Stimulated activated CD4-positive, alpha-beta T cell treated with anti-CD3 and anti-CD28 coated beads, Interleukin-2, amount 100 ng/mL, for 4 hours (primary cell): ENCODE results near the gene PCDHB14.
"Not testable (repeated sequence)": the region's sequence is repeated elsewhere in the genome, so short reads cannot be mapped to it uniquely, and the experiment has no call there.

Experiments used
- DNase-seq: peaks from one replicate; pipeline ENCODE4 v3.0.0-alpha.2; 2020; ENCODE audit warnings: low read depth

Gene PCDHB14

DNA sequence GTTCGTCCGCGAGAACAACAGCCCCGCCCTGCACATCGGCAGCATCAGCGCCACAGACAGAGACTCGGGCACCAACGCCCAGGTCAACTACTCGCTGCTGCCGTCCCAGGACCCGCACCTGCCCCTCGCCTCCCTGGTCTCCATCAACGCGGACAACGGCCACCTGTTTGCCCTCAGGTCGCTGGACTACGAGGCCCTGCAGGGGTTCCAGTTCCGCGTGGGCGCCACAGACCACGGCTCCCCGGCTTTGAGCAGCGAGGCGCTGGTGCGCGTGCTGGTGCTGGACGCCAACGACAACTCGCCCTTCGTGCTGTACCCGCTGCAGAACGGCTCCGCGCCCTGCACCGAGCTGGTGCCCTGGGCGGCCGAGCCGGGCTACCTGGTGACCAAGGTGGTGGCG lies 12.9 kb upstream of the PCDHB14 start:
- not testable (repeated sequence) for DNase-seq

DNA sequence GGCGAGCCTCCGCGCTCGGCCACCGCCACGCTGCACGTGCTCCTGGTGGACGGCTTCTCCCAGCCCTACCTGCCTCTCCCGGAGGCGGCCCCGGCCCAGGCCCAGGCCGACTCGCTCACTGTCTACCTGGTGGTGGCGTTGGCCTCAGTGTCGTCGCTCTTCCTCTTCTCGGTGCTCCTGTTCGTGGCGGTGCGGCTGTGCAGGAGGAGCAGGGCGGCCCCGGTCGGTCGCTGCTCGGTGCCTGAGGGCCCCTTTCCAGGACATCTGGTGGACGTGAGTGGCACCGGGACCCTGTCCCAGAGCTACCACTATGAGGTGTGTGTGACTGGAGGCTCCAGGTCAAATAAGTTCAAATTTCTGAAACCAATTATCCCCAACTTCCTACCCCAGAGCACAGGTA lies 12.3 kb upstream of the PCDHB14 start:
- not testable (repeated sequence) for DNase-seq

DNA sequence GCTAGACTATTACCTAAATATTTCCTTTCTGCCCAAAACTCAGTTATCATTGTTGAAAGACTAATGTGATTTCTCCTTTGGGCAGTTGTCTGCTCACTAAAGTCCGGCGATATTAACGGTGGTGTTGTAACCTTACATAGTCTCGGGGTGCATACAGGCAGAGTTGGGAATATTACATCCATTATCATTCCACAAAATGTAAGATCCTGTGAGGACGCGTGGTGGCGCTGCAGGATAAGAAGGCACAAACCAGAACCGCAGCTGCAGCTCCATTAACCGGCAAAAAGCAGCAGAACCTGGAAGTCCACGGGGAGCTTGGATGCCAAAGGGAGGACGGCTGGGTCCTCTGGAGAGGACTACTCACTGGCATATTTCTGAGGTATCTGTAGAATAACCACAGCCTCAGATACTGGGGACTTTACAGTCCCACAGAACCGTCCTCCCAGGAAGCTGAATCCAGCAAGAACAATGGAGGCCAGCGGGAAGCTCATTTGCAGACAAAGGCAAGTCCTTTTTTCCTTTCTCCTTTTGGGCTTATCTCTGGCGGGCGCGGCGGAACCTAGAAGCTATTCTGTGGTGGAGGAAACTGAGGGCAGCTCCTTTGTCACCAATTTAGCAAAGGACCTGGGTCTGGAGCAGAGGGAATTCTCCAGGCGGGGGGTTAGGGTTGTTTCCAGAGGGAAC lies 9.3 kb upstream of the PCDHB14 start, which contains the start of gene PCDHB13:
Gene PCDHB13 (plus strand): TSS at position 264 of the 684 bp plus-strand sequence. CDS start 205 bp downstream, at position 469.
- DNase-seq = not testable (repeated sequence)

DNA sequence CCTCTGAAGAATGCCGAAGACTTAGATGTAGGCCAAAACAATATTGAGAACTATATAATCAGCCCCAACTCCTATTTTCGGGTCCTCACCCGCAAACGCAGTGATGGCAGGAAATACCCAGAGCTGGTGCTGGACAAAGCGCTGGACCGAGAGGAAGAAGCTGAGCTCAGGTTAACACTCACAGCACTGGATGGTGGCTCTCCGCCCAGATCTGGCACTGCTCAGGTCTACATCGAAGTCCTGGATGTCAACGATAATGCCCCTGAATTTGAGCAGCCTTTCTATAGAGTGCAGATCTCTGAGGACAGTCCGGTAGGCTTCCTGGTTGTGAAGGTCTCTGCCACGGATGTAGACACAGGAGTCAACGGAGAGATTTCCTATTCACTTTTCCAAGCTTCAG lies 8.6 kb upstream of the PCDHB14 start:
- DNase-seq = not testable (repeated sequence)

DNA sequence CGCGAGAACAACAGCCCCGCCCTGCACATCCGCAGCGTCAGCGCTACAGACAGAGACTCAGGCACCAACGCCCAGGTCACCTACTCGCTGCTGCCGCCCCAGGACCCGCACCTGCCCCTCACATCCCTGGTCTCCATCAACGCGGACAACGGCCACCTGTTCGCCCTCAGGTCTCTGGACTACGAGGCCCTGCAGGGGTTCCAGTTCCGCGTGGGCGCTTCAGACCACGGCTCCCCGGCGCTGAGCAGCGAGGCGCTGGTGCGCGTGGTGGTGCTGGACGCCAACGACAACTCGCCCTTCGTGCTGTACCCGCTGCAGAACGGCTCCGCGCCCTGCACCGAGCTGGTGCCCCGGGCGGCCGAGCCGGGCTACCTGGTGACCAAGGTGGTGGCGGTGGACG lies 7.6 kb upstream of the PCDHB14 start:
- DNase-seq = not testable (repeated sequence)

DNA sequence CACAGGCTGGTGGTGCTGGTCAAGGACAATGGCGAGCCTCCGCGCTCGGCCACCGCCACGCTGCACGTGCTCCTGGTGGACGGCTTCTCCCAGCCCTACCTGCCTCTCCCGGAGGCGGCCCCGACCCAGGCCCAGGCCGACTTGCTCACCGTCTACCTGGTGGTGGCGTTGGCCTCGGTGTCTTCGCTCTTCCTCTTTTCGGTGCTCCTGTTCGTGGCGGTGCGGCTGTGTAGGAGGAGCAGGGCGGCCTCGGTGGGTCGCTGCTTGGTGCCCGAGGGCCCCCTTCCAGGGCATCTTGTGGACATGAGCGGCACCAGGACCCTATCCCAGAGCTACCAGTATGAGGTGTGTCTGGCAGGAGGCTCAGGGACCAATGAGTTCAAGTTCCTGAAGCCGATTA lies 7.1 kb upstream of the PCDHB14 start:
- not testable (repeated sequence) for DNase-seq

DNA sequence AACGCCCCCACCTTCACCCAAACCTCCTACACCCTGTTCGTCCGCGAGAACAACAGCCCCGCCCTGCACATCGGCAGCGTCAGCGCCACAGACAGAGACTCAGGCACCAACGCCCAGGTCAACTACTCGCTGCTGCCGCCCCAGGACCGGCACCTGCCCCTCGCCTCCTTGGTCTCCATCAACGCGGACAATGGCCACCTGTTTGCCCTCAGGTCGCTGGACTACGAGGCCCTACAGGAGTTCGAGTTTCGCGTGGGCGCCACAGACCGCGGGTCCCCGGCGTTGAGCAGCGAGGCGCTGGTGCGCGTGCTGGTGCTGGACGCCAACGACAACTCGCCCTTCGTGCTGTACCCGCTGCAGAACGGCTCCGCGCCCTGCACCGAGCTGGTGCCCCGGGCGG lies 1.7 kb downstream of the PCDHB14 start:
- not testable (repeated sequence) for DNase-seq

DNA sequence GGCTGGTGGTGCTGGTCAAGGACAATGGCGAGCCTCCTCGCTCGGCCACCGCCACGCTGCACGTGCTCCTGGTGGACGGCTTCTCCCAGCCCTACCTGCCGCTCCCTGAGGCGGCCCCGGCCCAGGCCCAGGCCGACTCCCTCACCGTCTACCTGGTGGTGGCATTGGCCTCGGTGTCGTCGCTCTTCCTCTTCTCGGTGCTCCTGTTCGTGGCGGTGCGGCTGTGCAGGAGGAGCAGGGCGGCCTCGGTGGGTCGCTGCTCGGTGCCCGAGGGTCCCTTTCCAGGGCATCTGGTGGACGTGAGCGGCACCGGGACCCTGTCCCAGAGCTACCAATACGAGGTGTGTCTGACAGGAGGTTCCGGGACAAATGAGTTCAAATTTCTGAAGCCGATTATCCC lies 2.3 kb downstream of the PCDHB14 start:
- DNase-seq = not testable (repeated sequence)

DNA sequence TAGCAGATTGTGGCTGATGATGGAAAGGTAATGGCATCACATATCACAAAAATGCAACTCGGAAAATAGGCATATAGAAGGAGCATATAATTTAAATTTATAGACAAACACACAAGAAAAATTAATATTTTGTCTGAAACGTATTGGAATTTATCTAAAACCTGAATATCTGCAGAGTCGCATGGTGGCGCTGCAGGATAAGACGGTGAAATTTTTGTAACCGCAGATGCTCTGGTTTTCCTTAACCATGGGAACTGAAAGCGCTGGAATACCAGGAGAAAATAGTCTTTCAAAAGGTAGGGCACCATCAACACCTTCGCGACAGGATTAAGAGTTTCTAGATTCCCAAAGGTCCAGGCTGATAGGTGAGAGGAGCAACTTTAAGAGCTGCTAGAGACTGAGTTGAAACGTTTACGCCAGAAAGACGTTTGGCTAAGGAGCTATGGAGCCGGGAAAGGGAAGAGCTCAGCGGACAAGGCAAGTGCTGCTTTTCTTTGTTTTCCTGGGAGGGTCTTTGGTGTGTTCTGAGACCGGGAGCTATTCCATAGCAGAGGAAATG lies 11.0 kb downstream of the PCDHB14 start:
- no peak for DNase-seq

DNA sequence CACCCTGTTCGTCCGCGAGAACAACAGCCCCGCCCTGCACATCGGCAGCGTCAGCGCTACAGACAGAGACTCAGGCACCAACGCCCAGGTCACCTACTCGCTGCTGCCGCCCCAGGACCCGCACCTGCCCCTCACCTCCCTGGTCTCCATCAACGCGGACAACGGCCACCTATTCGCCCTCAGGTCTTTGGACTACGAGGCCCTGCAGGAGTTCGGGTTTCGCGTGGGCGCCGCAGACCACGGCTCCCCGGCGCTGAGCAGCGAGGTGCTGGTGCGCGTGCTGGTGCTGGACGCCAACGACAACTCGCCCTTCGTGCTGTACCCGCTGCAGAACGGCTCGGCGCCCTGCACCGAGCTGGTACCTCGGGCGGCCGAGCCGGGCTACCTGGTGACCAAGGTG lies 12.8 kb downstream of the PCDHB14 start:
- DNase-seq = not testable (repeated sequence)

DNA sequence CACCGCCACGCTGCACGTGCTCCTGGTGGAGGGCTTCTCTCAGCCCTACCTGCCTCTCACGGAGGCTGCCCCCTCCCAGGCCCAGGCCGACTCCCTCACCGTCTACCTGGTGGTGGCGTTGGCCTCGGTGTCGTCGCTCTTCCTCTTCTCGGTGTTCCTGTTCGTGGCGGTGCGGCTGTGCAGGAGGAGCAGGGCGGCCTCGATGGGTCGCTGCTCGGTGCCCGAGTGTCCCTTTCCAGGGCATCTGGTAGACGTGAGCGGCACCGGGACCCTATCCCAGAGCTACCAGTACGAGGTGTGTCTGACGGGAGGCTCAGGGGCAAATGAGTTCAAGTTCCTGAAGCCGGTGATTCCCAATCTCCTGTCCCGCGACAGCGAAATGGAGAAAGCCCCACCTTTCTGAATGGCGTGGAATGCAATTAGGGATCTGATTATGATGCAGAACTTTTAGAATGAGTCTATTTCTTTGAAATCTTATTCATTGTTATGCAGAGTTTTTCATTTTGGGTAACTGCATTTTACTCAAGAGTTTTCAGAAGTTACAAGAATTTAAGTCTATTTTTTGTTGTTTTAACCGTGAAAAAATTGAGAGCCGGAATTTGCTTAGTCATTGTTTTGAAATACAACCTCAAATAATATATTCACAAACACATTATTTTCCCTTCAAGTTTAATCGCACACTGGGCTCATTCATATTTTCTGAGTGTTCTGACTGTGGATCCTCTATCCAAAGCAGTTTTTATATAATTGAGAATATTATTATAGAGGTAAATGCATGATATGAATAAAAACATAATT lies 13.6 kb downstream of the PCDHB14 start:
- DNase-seq = no peak

DNA sequence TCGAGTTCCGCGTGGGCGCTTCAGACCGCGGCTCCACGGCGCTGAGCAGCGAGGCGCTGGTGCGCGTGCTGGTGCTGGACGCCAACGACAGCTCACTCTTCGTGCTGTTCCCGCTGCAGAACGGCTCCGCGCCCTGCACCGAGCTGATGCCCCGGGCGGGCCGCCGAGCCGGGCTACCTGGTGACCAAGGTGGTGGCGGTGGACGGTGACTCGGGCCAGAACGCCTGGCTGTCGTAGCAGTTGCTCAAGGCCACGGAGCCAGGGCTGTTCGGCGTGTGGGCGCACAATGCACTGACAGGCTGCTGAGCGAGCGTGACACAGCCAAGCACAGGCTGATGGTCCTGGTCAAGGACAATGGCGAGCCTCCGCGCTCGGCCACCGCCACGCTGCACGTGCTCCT lies 18.4 kb downstream of the PCDHB14 start:
- DNase-seq = no peak

DNA sequence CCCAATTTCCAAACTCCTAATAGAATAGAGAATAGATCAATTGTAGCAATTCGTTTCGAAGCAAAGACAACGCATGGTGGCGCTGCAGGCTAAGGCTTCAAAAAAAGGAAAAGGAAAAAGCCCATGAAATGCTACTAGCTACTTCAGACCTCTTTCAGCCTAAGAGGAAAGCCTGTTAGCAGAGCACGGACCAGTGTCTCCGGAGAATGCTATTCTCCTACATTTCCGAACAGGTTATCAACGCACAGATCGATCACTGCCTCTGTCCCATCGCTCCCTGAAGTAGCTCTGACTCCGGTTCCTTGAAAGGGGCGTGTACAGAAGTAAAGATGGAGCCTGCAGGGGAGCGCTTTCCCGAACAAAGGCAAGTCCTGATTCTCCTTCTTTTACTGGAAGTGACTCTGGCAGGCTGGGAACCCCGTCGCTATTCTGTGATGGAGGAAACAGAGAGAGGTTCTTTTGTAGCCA lies 22.1 kb downstream of the PCDHB14 start, which contains the start of gene PCDHB15:
Gene PCDHB15 (plus strand): TSS at position 146 of the 468 bp plus-strand sequence. CDS start 184 bp downstream, at position 330.
- no peak for DNase-seq

DNA sequence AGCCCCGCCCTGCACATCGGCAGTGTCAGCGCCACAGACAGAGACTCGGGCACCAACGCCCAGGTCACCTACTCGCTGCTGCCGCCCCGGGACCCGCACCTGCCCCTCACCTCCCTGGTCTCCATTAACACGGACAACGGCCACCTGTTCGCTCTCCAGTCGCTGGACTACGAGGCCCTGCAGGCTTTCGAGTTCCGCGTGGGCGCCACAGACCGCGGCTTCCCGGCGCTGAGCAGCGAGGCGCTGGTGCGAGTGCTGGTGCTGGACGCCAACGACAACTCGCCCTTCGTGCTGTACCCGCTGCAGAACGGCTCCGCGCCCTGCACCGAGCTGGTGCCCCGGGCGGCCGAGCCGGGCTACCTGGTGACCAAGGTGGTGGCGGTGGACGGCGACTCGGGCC lies 23.8 kb downstream of the PCDHB14 start:
- not testable (repeated sequence) for DNase-seq

DNA sequence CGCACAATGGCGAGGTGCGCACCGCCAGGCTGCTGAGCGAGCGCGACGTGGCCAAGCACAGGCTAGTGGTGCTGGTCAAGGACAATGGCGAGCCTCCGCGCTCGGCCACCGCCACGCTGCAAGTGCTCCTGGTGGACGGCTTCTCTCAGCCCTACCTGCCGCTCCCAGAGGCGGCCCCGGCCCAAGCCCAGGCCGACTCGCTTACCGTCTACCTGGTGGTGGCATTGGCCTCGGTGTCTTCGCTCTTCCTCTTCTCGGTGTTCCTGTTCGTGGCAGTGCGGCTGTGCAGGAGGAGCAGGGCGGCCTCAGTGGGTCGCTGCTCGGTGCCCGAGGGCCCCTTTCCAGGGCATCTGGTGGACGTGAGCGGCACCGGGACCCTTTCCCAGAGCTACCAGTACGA lies 24.3 kb downstream of the PCDHB14 start:
- not testable (repeated sequence) for DNase-seq

DNA sequence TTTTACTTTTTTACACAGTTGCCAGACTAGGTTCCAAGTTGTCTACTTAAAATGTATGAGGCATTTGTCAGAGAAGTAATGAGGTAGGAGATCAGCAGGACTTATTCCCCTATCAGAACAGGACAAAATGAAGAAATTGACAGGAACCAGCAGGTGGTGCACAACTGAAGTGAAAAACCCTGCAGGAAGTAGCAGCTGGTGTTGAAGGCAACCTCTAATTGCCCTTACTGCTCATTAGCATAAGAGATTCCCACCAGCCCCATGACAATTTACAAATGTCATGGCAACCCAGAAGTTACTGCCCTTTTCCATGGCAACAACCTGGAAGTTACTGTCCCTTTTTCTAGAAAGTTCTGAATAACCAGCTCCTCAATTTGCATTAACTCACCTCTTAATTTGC lies 27.4 kb downstream of the PCDHB14 start:
- DNase-seq = no peak

DNA sequence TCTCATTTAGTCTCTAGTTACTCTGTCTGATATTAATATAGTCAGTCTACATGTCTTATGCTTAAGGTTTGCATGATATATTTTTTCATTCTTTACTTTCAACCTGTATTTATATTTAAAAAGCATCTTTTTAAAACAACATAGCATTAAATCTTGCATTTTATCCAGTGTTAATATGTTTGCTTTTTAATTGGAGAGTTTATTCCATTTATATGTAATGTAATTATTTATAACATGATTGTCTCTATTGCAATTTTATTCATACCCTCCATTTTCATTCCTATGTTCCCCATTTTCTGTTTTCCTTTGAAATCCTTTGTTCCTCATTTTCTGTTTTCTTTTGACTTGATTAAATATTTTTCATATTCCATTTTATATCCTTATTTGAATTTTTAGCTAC lies 35.3 kb downstream of the PCDHB14 start:
- DNase-seq = no peak

DNA sequence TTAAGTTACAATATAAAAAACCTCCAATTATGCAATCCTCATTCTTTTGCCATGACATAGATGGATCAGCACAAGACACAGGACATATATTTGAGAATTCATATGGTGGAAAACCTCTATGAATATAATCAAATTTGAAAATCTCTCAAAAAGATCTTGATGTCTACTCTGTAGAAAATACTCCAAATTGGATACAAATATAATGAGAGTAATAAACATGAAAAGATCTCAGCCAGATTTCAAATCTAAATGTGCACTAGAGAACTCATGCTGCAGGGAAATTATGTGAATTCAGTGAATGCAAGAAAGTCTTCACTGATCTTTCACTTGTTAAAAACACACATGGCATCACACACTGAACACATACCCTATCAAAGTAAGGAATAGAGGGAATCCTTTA lies 35.8 kb downstream of the PCDHB14 start:
- DNase-seq = no peak

DNA sequence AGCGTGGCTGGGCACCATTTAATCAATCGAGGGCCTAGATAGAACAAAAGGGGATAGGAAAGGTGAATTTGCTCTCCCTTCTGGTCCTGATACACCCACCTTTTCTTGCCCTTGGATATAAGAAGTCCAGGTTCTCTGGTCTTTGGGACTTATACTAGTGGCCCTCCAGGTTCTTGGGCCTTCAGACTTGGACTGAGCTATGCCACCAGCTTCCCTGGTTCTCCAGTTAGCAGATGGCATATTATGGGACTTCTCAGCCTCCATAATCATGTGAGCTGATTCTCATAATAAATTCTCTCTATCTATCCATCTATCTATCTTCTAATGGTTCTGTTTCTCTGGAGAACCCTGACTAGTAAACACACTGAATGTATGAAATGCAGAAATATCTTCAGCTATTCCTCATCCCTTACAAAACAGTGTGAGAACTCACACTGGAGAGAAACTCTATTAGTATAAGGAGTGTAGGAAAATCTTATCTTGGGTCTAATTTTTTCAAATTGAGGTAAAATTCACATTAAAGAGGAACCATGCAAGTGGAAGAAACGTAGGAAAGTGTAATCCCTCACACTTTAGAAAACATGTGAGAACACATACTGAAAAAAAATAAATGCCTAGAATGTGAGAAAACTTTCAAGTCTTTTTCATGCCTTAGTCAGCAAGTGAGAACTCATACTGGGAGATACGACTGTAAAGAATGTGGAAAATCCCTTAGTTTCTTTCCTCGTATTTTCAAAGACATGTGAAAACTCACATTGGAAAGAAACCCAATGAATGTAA lies 37.5 kb downstream of the PCDHB14 start:
- DNase-seq = no peak

DNA sequence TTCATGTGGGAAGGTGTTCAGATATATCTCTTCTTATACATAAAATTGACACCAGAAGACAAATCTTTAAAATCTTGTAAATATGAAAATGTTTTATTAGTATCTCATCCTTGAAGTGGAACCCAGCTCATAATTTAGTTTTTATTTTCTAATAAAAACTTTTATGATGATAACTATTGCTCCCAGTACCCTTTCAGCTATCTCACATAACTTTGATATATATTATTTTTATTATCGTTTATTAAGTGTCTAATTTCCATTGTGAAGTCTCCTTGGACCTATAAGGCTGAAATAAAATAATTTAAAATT lies 38.0 kb downstream of the PCDHB14 start:
- DNase-seq = no peak

DNA sequence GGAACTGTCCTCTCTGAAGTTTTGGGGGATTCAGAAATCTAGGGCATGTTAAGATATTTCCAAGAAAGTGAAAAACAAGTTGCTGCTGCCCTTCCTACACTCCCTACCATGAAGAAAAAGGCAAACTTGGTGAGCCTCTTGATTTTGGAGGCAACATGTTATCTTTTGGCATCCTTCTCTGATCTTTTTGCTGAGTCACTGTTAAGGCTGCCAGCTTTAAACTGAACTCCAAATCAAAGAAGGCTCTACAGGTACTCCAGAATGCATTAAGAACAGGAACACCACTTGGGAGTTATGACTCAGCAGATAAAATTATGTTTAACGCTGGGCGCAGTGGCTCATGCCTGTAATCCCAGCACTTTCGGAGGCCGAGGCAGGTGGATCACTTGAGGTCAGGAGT lies 46.1 kb downstream of the PCDHB14 start:
- no peak for DNase-seq

DNA sequence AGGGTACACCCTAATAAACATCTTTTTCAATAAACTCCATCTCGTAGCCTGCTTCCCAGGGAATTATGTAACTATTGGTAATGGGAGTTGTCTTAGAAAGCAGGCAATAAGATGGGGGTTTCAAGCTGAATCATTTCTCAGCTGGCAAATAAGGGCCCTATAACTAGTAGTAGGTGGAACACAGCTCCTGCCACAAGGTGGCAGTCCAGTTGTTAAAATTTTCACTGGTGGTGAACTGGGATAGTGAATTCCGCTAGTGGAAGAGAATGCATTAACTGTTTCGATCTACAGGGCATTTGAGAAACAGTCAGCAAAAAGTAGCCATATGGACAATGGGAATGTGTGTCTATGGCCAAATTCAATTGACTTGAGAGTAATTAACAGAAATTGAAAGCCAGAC lies 49.8 kb downstream of the PCDHB14 start:
- DNase-seq = no peak
